ENCODE data around the gene MYH9. TPM values are rescaled to one million over a fixed set of nuclear protein-coding genes. Genes with fewer than 3 reads are reported as not detected.

MYH9 gene
- 100 to 1,000 TPM; 361 to 406 (median 386) TPM for total RNA-seq

GRCh38 chr22:36387959-36388726 is at the start of gene MYH9:
TSS of gene MYH9 (minus strand) at chr22:36387967. CDS start at chr22:36349236, 38,731 bp downstream.
- no peaks in the 10 kb centered on the region for H3K9me3 ChIP-seq
- H3K4me1 ChIP-seq, result peaks cover 0 to 42% (median 28%) of the 10 kb centered on the region in 4 donors
- peak within 1 kb of the TSS; percentile 55 to 96 (median 94) for H3K27ac ChIP-seq
- H3K27me3 ChIP-seq, result no peaks in the 10 kb centered on the region
- WGBS, 2 donors, result 2 to 3% methylated on average over 39 to 51 of the region's 52 CpGs
- TF ChIP-seq CTCF (IDR thresholded peaks at IDR 0.05) (no peak), EP300 (IDR thresholded peaks at IDR 0.05) (peak; percentile 65 to 95), POLR2A (IDR thresholded peaks at IDR 0.05) (peak; percentile 6 to 84)
- H3K36me3 ChIP-seq, result no peaks in the 10 kb centered on the region
- peak; percentile 99 to 100 for DNase-seq (ENCODE audit: low spot score in 2 of 2)
- peak within 1 kb of the TSS; percentile 68 to 99 (median 80) for H3K4me3 ChIP-seq

- H3K36me3 ChIP-seq, result no peaks in the 10 kb centered on the region
- no peak for DNase-seq (ENCODE audit: low spot score in 2 of 2)
- TF ChIP-seq CTCF (IDR thresholded peaks at IDR 0.05) (no peak), EP300 (IDR thresholded peaks at IDR 0.05) (no peak), POLR2A (IDR thresholded peaks at IDR 0.05) (no peak)
- peak overlapping the region in 1 of 4 donors; percentile 12 for H3K27ac ChIP-seq
- peaks cover 0 to 8% (median 3%) of the 10 kb centered on the region in 4 donors for H3K4me1 ChIP-seq
- no peak overlapping the region for H3K4me3 ChIP-seq
- H3K27me3 ChIP-seq, result no peaks in the 10 kb centered on the region
- 48 to 71% methylated on average over 16 of the region's 16 CpGs for WGBS, 2 donors
- H3K9me3 ChIP-seq, result no peaks in the 10 kb centered on the region
Measured at GRCh38 chr22:36435516-36436415, 48.0 kb upstream of the MYH9 start.

- H3K27ac ChIP-seq, result no peak overlapping the region
- no peaks in the 10 kb centered on the region for H3K9me3 ChIP-seq
- 61 to 67% methylated on average over 14 of the region's 14 CpGs for WGBS, 2 donors
- H3K36me3 ChIP-seq, result no peaks in the 10 kb centered on the region
- no peaks in the 10 kb centered on the region for H3K27me3 ChIP-seq
- no peak for DNase-seq (ENCODE audit: low spot score in 2 of 2)
- no peak overlapping the region for H3K4me3 ChIP-seq
- H3K4me1 ChIP-seq, result peaks cover 0 to 8% (median 3%) of the 10 kb centered on the region in 4 donors
- TF ChIP-seq EP300 (IDR thresholded peaks at IDR 0.05) (no peak), POLR2A (IDR thresholded peaks at IDR 0.05) (no peak), CTCF (IDR thresholded peaks at IDR 0.05) (no peak)
Measured at GRCh38 chr22:36433318-36434231, 45.8 kb upstream of the MYH9 start.

GRCh38 chr22:36432592-36433317 is 45.0 kb upstream of the MYH9 start:
- 67 to 71% methylated on average over 15 of the region's 15 CpGs for WGBS, 2 donors
- no peak for TF ChIP-seq EP300 (IDR thresholded peaks at IDR 0.05)
- TF ChIP-seq POLR2A (IDR thresholded peaks at IDR 0.05), result no peak
- TF ChIP-seq CTCF (IDR thresholded peaks at IDR 0.05), result no peak
- no peak for DNase-seq (ENCODE audit: low spot score in 2 of 2)
- H3K36me3 ChIP-seq, result no peaks in the 10 kb centered on the region
- no peaks in the 10 kb centered on the region for H3K27me3 ChIP-seq
- no peak overlapping the region for H3K27ac ChIP-seq
- H3K9me3 ChIP-seq, result no peaks in the 10 kb centered on the region
- H3K4me3 ChIP-seq, result no peak overlapping the region
- H3K4me1 ChIP-seq, result peaks cover 0 to 8% (median 3%) of the 10 kb centered on the region in 4 donors
